ENCODE data around the gene RIMBP2. TPM values are rescaled to one million over a fixed set of nuclear protein-coding genes. Genes with fewer than 3 reads are reported as not detected.

The RIMBP2 gene
- total and polyA plus RNA-seq, 9 of the 15 experiments (the other 6 are each of a cell fraction or from before 2014, with no cell fraction given), result not detected

DNA sequence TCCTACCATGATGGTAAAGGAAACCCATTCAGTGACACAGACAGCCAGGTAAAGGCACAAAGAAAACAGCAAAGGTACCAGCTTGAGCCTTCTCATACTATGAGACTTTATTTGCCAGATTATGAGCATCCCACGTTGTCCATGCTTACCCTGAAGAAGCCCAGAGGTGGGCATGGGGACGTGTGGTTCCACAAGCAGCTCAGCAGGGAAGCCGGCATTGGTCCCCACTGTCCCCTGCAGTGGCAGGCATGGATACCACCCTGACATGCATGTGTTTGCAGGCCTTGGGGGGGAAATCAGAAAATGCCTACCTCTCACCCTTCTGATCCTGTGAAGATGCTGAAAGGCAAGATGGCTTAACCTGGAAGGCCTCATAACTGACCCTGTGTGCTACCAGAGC is 195.3 kb downstream of the RIMBP2 start:
- H3K79me2 ChIP-seq (ENCODE audit: control insufficient read depth, insufficient read depth, low read length), result no peaks in the 10 kb centered on the region
- FAIRE-seq, result no peak
- TF ChIP-seq, protein P1, sequence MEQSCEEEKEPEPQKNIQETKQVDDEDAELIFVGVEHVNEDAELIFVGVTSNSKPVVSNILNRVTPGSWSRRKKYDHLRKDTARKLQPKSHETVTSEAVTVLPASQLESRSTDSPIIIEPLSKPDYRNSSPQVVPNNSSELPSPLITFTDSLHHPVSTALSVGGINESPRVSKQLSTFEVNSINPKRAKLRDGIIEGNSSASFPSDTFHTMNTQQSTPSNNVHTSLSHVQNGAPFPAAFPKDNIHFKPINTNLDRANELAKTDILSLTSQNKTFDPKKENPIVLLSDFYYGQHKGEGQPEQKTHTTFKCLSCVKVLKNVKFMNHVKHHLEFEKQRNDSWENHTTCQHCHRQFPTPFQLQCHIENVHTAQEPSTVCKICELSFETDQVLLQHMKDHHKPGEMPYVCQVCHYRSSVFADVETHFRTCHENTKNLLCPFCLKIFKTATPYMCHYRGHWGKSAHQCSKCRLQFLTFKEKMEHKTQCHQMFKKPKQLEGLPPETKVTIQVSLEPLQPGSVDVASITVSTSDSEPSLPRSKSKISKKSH (CRISPR knock-in tag; IDR thresholded peaks at IDR 0.05), result no peak
- TF ChIP-seq ZBTB1 (CRISPR knock-in tag; IDR thresholded peaks at IDR 0.05; ENCODE audit: borderline replicate concordance, low read depth) (no peak), ZBTB26 (CRISPR knock-in tag; IDR thresholded peaks at IDR 0.05) (no peak), BACH1 (tag; IDR thresholded peaks at IDR 0.05) (no peak), HES1 (IDR thresholded peaks at IDR 0.05; ENCODE audit: low read depth) (no peak), SP2 (IDR thresholded peaks at IDR 0.05; ENCODE audit: extremely low read depth, low read depth, low read length, poor library complexity, severe bottlenecking) (no peak), RNF2 (IDR thresholded peaks at IDR 0.05) (no peak), MTA2 (IDR thresholded peaks at IDR 0.05; ENCODE audit: low read depth) (no peak), KDM2B (CRISPR knock-in tag; IDR thresholded peaks at IDR 0.05) (no peak), ZNF274 (IDR thresholded peaks at IDR 0.05; ENCODE audit: borderline replicate concordance, low read depth, low read length) (no peak), ZNF347 (CRISPR knock-in tag; IDR thresholded peaks at IDR 0.05; ENCODE audit: low read depth) (no peak), TSHZ1 (CRISPR knock-in tag; IDR thresholded peaks at IDR 0.05) (no peak), ZNF79 (CRISPR knock-in tag; IDR thresholded peaks at IDR 0.05; ENCODE audit: low read depth) (no peak)
- TF ChIP-seq, protein P2, sequence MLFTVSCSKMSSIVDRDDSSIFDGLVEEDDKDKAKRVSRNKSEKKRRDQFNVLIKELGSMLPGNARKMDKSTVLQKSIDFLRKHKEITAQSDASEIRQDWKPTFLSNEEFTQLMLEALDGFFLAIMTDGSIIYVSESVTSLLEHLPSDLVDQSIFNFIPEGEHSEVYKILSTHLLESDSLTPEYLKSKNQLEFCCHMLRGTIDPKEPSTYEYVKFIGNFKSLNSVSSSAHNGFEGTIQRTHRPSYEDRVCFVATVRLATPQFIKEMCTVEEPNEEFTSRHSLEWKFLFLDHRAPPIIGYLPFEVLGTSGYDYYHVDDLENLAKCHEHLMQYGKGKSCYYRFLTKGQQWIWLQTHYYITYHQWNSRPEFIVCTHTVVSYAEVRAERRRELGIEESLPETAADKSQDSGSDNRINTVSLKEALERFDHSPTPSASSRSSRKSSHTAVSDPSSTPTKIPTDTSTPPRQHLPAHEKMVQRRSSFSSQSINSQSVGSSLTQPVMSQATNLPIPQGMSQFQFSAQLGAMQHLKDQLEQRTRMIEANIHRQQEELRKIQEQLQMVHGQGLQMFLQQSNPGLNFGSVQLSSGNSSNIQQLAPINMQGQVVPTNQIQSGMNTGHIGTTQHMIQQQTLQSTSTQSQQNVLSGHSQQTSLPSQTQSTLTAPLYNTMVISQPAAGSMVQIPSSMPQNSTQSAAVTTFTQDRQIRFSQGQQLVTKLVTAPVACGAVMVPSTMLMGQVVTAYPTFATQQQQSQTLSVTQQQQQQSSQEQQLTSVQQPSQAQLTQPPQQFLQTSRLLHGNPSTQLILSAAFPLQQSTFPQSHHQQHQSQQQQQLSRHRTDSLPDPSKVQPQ (CRISPR knock-in tag; IDR thresholded peaks at IDR 0.05; ENCODE audit: borderline replicate concordance), result no peak

More for the DNA sequence above, 195.3 kb downstream of the RIMBP2 start:
- DNase-seq (ENCODE audit: extremely low read depth in 1 of 4, low spot score in 3 of 4) (no peak), ATAC-seq (no peak)
- Histone ChIP-seq H3K27ac (ENCODE audit: extremely low read depth, low read depth, low read length) (no peak overlapping the region), H3K9me1 (ENCODE audit: control insufficient read depth, insufficient read depth, low read length) (peaks cover 5% of the 10 kb centered on the region), H3K4me2 (ENCODE audit: insufficient read depth, low read length) (no peak overlapping the region), H3K9me3 (replicated peaks; ENCODE audit: control insufficient read depth, insufficient read depth, low read depth, low read length) (no peaks in the 10 kb centered on the region), H3K4me1 (replicated peaks in 1 of 2; ENCODE audit: control insufficient read depth in 2 of 2, insufficient read depth in 2 of 2, low read length in 2 of 2) (no peaks in the 10 kb centered on the region), H3K4me3 (no peak overlapping the region), H4K20me1 (replicated peaks; ENCODE audit: control insufficient read depth, insufficient read depth, low read length) (peaks cover 4% of the 10 kb centered on the region; the same call in 1 of the 2 replicates), H3K36me3 (ENCODE audit: control insufficient read depth, insufficient read depth, low read length) (no peaks in the 10 kb centered on the region), H3K9ac (ENCODE audit: insufficient read depth in 1 of 2, low read depth in 2 of 2, low read length in 2 of 2) (no peak overlapping the region), H3K27me3 (ENCODE audit: control insufficient read depth in 2 of 2, insufficient read depth in 2 of 2, low read length in 2 of 2) (peaks cover 0 to 11% of the 10 kb centered on the region in 2 experiments; a peak in 1 of 5 replicates), H2AFZ (ENCODE audit: low read depth, low read length) (no peak overlapping the region)
- in situ Hi-C loops (cut with MboI) (no loop called here), intact Hi-C loops (cut with micrococcal nuclease) (no loop called here)
- POLR2A ChIA-PET, result no interaction called here
- CTCF ChIA-PET (ENCODE audit: low intra/inter-chr PET ratio), result no interaction called here
- WGBS (ENCODE audit: insufficient coverage, low coverage, missing lambda C conversion rate), result 0% methylated on average over 3 of the region's 3 CpGs
- no TSS peak for BruUV-seq (replicated peaks)

Measured in K562 (cell line).